Activated CD8-positive, alpha-beta memory T cell treated with anti-CD3 and anti-CD28 coated beads for 36 hours (primary cell): Measurements from ENCODE around the gene TMEM270. TPM values are rescaled to one million over a fixed set of nuclear protein-coding genes. Genes with fewer than 3 reads are reported as not detected.
"Not testable (repeated sequence)": the region's sequence is repeated elsewhere in the genome, so short reads cannot be mapped to it uniquely, and the experiment has no call there.

Experiments used
- CTCF ChIA-PET: fragments of 350-600 bp; sonication (Branson Sonifier 250); formaldehyde crosslinking; loops from one replicate; lab custom pipeline; 2021; ENCODE audit warnings: antibody characterized with exemption; lab: Charles Lee
- POLR2A ChIA-PET: fragments of 350-600 bp; sonication (Branson Sonifier 250); formaldehyde crosslinking; loops from one replicate; lab custom pipeline; 2021; ENCODE audit warnings: antibody characterized with exemption; lab: Charles Lee
- total RNA-seq, 2 experiments: library from RNA; stranded (reverse); gene quantifications; one replicate each; pipeline ENCODE4 v1.2.3, GENCODE V29; 2021

The TMEM270 gene
- total RNA-seq, 2 experiments from 2014 or later: not detected

DNA sequence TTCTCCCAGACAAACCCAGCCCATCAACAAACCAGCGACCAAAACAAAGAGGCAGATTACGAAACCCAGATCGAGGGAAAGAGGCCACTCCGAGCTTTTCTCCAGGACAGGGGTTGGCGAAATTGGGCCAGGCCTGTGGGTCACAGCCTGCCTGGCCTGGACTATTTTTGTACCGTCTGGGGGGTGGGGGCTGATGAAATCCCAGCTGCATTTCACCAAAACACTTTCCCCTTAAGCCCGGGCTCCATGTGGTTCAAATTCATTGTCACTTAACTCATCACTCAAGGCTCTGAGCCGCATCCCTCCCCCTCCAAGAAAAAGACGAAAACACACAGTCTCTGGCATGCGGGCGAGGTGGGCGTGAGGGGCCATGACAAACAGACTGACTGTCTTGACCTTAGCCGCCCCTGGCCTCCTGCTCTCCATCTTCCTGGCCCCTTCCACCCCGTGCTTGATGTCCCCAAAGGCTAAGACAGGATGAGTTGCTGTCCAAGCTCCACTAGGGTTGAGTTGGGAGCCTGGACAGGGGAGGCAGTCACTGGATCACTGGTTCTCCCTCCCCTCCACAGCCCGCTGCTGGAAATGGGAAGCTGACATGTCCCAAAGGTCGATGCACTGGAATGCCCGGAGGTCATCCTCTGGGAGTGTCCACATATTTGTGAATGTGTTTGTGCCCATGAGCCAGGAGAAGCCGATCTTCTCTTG is 19.2 kb downstream of the TMEM270 start:
- CTCF ChIA-PET: no interaction called here
- POLR2A ChIA-PET: no interaction called here

DNA sequence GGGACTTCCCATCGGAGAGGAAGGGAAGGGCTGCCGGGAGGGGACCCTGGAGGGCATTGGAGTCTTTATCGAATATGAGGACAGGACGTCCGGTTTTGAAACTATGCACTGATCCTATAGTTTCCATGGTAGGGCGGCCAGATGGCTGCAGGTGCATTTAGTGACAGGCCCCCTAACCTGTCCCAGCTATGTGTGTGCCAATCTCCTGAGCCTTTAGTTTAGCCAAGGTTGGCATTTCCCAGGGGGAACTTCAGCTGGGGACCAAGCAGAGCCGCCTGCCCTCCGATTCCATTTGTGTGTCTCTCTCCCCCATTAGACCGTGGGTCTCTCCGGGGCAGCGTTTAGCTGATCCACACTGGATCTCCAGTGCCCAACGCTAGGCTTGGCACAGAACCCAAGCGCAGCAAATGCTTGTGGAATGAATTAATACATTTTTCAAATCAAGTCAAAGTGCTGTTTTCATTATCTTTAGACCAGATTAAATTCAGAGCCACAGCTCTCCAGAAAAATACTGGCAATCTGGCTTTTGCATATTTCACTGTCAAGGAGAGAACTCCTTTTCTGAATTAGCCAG is 19.9 kb downstream of the TMEM270 start:
- POLR2A ChIA-PET: no interaction called here
- CTCF ChIA-PET: no interaction called here

DNA sequence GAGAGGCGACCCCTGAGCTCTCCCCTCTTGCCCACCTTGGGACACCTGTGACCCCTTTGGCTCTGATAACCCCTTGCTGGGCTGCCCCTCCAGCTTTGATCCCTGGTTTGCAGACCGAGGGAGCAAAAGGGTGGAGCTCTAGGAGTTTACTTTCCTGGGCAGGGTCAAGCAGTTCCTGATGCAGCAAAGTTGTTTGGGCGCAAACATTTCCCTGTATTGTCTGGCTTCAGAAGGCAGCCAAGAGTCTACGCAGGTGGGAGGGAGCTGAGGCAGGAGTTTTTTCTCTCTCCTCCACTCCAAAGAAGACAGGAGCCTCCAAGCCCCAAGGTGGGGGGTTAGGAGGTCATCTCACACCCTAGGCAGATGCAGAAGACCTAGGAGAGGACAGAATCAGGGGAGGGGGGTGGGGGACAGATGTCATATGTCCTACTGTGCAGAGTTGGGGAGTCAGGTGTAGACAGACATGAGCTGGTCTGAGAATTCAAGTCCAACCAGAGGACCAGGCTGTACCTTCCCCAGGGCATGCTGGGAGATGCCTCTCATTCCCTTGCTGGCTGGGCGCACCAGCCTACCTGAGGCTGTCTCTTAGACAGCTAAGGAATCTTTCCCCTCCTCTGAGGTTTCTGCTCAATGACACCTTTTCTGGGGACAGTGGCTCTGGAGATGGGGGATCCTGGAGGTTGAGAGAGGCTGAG is 20.5 kb downstream of the TMEM270 start:
- ChIA-PET CTCF (interaction anchor here (0.6 kb wide), 1 partner anchor 11 kb away, joined by 3 read pairs; no protein-coding TSS in a partner anchor), POLR2A (no interaction called here)

DNA sequence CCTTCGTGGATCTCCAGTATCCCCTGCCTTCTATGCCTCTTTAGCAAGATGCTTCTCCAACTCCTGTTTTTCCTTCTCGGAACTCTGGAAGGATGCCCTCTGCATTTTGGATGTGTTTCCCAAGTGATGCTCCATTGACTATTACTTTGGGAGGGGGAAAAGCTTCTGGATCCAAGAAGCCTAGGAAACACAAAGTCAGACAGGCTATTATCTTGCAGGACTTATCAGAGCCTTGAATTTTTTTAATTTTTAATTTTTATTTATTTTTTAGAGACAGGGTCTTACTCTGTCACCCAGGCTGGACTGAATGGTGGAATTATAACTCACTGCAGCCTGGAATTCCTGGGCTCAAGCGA is 21.1 kb downstream of the TMEM270 start:
- POLR2A ChIA-PET: no interaction called here
- CTCF ChIA-PET: interaction anchor here (0.6 kb wide), 1 partner anchor 12 kb away, joined by 3 read pairs; no protein-coding TSS in a partner anchor

DNA sequence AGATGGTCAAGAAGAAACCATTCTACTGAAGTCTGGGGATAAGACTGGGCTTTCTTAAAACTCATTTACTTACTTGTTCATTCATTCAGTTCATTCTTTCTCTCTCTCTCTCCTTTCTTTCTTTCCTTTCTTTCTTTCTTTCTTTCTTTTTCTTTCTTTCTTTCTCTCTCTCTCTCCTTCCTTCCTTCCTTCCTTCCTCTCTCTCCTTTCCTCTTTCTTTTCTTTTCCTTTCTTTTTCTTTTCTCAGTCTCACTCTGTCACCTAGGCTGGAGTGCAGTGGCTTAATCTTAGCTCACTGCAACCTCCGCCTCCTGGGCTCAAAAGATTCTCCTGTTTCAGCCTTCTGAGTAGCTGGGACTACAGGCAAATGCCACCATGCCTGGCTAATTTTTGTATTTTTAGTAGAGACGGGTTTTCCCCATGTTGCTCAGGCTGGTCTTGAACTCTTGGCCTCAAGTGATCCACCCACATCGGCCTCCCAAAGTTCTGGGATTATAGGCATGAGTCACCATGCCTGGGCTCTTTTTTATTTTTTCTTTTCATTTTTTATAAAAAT is 24.0 kb downstream of the TMEM270 start:
- POLR2A ChIA-PET, CTCF ChIA-PET: not testable (repeated sequence)

DNA sequence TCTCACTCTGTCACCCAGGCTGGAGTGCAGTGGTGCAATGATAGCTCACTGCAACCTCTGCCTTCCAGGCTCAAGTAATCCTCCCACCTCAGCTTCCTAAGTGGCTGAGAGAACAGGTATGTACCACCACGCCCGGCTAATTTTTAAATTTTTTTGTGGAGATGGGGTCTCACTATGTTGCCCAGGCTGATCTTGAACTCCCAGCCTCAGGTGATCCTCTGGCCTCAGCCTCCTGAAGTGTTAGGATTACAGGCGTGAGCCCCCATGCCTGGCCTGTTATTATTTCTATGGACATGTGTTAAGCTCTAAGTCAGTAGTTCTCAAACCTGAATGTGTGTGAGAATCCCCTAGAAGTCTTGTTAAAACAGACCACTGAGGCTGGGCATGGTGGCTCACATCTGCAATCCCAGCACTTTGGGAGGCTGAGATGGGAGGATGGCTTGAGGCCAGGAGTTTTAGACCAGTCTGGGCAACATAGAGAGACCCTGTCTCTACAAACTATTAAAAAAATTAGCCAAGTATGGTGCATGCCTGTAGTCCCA is 24.5 kb downstream of the TMEM270 start:
- ChIA-PET POLR2A (no interaction called here), CTCF (no interaction called here)

DNA sequence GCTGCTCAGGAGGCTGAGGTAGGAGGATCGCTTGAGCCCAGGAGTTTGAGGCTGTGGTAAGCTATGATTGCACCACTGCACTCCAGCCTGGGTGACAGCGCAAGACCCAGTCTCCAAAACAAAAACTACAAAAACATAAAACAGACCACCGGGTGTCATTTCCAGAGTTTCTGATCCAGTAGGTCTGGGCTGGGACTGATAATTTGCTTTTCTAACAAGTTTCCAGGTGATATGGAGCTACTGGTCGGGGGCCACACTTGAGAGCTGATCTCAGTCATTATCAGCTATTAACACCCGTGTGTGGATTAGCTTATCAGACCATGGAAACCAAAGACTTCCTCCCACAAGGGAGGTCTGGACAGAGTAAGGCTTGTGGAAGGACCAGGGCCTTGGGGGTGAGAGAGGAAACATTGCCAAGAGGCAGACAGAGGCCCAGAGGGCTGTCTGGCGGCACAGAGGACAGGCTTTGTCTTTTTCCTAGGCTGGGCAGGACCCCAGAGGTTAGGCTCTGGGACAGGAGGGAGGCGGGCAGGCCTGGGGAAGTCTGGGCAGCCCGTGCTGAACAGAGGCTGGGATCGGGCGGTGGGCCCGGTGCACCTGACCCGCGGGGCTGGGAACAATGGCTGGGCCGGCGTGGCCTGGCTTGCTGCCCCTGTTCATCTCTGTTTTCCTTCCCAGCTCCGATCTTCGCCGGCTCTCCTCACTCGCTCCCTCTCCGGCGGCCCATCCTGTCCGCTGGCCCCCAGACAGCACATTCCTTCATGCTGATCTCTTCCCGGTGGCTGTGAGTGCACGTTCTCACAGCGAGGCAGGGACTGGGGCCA is 25.2 kb downstream of the TMEM270 start:
- ChIA-PET POLR2A (no interaction called here), CTCF (no interaction called here)

DNA sequence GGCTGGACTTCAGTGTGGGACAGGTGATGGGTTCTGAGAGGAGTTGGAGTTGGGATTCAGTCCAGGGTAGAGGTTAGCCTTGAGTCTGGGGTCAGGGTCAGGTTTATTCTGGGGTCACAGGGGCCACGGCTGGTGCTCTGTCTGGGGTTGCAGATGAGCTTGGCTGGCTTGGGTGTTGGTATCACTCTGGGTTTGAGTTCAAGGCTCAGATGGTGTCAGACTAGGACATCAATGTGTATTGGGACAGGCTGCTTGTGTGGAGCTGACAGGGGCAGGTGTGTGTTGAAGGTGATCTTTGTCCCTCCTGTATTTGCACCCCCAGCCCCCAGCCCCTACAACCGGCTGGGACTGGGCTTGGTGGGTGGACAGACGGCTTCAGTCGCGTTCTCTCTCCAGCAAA is 26.8 kb downstream of the TMEM270 start:
- ChIA-PET POLR2A (no interaction called here), CTCF (no interaction called here)

DNA sequence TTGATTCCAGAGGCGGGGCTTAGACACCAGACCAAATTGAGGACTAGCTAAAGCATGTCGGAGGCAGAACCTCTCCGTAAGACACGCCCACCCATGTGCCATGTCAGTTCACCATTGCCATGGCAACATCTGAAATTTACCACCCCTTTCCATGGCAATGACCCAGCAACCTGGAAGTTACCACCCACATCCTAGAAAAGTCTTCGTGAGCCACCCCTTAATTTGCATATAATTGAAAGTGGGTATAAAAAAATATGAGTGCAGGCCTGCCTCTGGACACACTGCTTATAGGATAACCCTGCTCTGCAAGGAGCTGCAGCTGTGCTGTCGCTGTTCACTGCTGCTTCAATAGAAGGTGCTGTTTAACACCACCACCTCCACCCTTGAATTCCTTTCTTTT is 28.0 kb downstream of the TMEM270 start:
- CTCF ChIA-PET: no interaction called here
- POLR2A ChIA-PET: no interaction called here

DNA sequence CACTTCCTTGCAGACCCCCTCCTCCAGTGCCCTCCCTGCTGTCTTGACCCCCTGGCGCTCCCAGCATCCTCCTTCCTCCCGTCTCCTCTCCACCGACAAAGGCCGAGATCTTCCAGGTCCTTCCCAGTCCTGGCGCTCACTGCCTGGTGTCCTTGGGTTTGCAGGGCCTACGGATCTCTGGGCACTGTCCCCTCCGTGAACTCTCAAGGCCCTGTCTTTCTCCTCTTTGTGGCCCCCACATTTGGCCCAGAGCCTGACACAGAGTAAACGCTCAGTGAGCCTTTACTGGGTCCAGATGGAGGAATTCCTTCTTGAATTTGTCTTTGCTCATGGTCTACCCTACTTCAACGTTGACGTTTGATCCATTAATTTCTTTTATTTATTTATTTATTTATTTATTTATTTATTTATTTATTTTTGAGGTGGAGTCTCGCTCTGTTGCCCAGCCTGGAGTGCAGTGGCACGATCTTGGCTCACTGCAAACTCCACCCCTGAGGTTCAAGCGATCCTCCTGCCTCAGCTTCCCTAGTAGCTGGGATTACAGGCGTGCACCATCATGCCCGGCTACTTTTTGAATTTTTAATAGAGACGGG is 29.7 kb downstream of the TMEM270 start:
- ChIA-PET POLR2A (no interaction called here), CTCF (no interaction called here)

DNA sequence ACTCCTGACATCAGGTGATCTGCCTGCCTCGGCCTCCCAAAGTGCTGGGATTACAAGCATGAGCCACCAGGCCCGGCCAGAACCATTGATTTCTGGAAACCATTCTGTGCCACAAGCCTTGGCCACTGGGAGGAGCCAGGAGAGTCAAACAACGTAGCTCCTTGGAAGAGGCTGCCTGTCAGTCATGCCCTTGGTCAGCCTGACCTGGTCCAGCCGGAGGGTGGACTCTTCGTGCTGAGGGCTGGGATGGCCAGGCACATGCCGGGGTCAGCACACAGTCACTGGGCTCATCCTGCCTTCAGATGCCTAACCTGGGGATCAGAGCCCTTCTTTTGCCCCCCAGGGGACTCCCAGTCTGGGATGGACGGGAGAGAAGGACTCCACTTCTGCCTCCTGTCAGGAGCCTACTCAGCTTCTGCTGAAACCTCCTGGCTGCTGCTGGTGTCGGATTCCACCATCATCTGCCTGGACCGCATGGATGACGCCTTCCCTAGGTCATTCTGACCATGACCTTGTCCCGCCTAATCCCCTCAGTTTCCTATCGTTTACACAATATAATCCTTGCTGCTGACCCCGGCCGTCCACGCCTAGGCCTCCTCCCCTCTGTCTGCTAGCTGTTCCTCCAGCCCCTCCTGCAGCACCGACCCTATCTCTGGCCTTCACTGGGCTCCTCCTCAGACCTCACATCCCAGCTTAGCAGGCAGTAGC is 30.4 kb downstream of the TMEM270 start:
- CTCF ChIA-PET: no interaction called here

DNA sequence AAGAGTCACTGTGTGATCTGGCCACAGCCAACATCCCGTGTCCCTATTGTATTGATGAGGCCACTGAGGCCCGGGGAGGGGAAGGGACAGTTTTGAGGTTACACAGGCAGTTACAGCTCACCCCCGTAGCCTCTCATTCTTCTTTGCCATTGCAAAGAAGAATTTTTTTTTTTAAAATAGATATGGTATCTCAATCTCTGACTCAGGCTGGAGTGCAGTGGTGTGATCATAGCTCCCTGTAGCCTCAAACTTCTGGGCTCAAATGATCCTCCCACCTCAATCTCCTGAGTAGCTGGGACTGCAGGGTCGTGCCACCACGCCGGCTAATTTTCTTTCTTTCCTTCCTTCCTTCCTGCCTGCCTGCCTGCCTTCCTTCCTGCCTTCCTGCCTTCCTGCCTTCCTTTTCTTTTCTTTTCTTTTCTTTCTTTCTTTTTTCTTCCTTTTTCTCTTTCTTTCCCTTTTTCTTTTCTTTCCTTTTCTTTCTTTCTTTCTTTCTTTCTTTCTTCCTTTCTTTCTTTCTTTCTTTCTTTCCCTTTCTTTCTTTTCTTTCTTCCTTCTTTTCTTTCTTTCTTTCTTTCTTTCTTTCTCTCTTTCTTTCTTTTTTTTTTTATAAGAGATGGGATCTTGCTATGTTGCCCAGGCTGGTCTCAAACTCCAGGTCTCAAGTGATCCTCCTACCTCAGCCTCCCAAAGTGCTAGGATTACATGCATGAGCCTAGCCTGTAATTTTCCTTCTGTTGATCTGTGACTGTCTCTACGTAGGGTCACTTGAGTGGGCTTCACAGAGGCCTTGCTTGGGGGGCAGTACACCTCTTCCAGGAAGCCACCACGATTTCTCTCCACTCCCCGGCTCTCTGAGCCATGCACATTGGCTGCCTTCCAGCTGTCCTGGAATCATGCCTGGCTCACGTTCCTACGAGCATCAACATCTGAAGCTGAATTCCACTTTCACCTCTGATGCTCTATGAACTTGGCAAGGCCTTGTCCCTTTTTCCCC is 31.3 kb downstream of the TMEM270 start:
- ChIA-PET CTCF (no interaction called here), POLR2A (no interaction called here)

More for the DNA sequence above, 30.4 kb downstream of the TMEM270 start:
- POLR2A ChIA-PET: no interaction called here

DNA sequence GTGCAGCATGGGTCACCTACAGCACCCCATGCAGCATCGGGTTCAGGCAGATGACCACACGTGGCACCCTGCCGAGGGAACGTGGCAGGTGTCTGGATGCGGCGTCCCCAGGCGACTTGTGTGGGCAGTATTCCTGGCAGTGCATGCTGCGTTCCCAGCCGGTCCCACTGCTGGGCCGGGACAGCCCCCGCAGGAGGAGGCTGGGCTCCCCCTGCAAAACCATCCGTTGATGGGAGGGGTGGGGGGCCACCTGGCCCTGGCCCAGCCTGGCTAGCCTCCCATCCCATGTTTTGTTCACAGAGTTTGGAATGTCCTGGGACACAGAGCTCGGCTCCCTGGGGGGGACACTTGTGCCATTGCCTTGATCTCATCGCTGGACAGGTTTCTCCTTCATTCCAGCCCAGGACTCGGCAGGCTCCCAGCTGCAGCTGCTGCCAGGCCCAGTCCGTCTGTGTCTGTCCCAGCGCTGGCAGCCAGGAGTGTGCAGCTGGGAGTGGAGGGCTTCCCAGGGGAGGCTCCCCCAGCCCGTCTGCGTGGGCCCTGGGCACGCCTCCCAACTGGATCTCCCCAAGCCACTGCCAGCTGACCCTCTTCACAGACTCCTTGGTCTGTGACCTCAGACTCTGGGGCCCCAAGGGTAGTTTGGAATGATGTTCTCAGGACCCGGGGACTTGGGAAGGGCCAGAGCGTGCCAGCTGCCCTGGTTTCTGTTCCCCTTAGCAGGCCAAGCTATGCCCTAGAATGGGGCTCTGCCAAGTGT is 32.6 kb downstream of the TMEM270 start:
- ChIA-PET POLR2A (no interaction called here), CTCF (no interaction called here)

DNA sequence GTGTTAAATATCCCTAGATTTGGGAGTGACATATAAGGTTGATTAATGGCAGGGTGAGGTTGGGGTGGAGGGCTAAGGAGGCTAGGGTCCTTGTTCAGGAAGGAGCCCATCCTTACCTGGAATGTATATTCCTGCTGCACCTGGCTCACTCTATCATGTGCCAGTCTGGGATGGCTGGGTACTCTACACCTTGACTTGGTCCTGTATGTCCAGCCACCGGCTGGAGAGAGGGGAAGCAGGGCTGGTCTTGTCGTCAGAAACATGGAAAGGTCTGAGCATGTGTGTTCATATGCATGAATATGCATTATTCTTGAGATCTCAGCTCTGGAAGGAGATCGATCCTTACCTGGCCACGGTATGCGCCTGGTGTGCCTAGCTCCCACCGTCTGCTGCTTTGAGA is 33.2 kb downstream of the TMEM270 start:
- ChIA-PET CTCF (no interaction called here), POLR2A (no interaction called here)

DNA sequence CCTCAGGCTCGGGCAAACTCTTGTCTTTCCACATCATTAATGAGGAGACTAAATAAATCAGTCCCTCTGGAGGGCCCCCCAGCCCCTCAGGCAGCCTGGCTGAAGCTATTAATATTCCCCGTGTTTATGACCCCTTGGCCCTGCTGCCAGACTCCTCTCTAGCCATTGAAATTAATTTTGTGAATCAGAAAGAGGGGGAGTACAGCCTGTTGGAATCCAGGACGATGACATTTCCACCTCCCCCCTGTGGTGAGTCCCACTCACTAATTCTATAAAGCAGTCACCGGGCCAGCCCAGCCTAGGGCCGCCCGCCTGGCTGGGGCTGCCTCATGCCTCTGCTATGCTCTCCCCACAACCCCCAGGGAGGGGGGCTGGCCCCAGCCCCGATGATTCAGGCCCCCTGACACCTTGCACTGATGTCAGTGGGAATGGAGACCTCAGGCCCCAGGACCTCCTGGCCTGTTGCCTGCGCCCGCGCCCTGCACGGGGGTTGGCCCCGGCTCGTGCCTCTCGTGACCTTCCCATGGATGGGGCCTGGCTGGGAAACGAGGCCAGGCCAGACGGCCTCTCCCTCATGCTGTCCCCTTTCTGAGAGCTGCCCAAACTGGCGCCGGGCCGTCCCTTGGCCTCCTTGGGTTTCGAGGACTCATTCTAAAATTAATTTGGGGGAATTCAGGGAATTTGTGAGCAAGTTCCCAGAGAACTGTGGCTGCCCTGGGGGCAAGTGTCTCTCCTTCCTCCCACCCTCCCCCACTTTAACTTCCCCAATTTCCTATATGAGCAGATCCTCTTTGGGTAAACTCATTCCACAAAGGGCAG is 34.0 kb downstream of the TMEM270 start:
- ChIA-PET POLR2A (no interaction called here), CTCF (interaction anchor here (0.7 kb wide), 1 partner anchor 501 kb away, joined by 3 read pairs; no protein-coding TSS in a partner anchor)

DNA sequence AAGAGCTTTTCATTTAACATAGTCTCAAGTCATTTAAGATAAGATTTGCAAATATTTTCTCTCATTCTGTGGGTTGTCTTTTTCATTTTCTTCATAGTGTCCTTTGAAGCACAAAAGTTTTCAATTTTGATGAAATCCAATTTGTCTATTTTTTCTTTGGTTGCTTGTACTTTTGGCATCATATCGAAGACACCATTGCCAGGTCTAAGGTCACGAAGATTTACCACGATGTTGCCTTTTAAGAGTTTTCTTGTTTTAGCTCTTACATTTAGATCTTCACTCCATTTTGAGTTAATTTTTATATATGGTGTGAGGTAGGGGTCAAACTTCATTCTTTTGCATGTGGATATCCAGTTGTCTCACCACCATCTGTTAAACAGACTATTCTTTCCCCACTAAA is 34.7 kb downstream of the TMEM270 start:
- POLR2A ChIA-PET: no interaction called here
- CTCF ChIA-PET: interaction anchor here (0.7 kb wide), 1 partner anchor 500 kb away, joined by 3 read pairs; no protein-coding TSS in a partner anchor
